ENCODE data around the gene PPP1R1C. TPM values are rescaled to one million over a fixed set of nuclear protein-coding genes. Genes with fewer than 3 reads are reported as not detected.

PPP1R1C gene
- total and polyA plus RNA-seq, 7 donors, result 0.83 to 3.5 (median 3.0) TPM; not detected in 4

GRCh38 chr2:182038576-182038975 is 52.9 kb downstream of the PPP1R1C start:
- DNase-seq, result no peak
- Histone ChIP-seq H3K4me3 (no peak overlapping the region), H3K9me3 (no peaks in the 10 kb centered on the region), H3K4me1 (no peaks in the 10 kb centered on the region), H3K27ac (no peak overlapping the region), H3K36me3 (no peaks in the 10 kb centered on the region), H3K27me3 (no peaks in the 10 kb centered on the region)
- intact Hi-C loops (cut with DNase I), result no loop called here
- WGBS, 2 donors, result 43 to 69% methylated on average over 1 of the region's 1 CpG
- TF ChIP-seq POLR2AphosphoS5 (IDR thresholded peaks at IDR 0.05), result no peak
- TF ChIP-seq POLR2A (IDR thresholded peaks at IDR 0.05), result no peak
- no peak for TF ChIP-seq CTCF (IDR thresholded peaks at IDR 0.05)
- TF ChIP-seq EP300 (IDR thresholded peaks at IDR 0.05), result no peak

- Histone ChIP-seq H3K36me3 (no peaks in the 10 kb centered on the region), H3K27me3 (no peaks in the 10 kb centered on the region), H3K4me1 (no peaks in the 10 kb centered on the region), H3K27ac (no peak overlapping the region), H3K9me3 (no peaks in the 10 kb centered on the region), H3K4me3 (no peak overlapping the region)
- intact Hi-C loops (cut with DNase I), result no loop called here
- TF ChIP-seq EP300 (IDR thresholded peaks at IDR 0.05) (no peak), POLR2AphosphoS5 (IDR thresholded peaks at IDR 0.05) (no peak), CTCF (IDR thresholded peaks at IDR 0.05) (no peak), POLR2A (IDR thresholded peaks at IDR 0.05) (no peak)
- WGBS, 2 donors, result 72 to 83% methylated on average over 1 of the region's 1 CpG
- DNase-seq, result no peak
Observed at GRCh38 chr2:182043021-182043420, 57.4 kb downstream of the PPP1R1C start.

- no peak for TF ChIP-seq EP300 (IDR thresholded peaks at IDR 0.05)
Observed at GRCh38 chr2:182043861-182044260, 58.2 kb downstream of the PPP1R1C start.

GRCh38 chr2:182047544-182047943 is 61.9 kb downstream of the PPP1R1C start:
- intact Hi-C loops (cut with DNase I), result no loop called here
- H3K27ac ChIP-seq, result peak overlapping the region in 1 of 4 donors; percentile 9
- H3K9me3 ChIP-seq, result no peaks in the 10 kb centered on the region
- DNase-seq, result no peak
- no peak for TF ChIP-seq POLR2AphosphoS5 (IDR thresholded peaks at IDR 0.05)
- no peak for TF ChIP-seq POLR2A (IDR thresholded peaks at IDR 0.05)
- no peak for TF ChIP-seq CTCF (IDR thresholded peaks at IDR 0.05)
- TF ChIP-seq EP300 (IDR thresholded peaks at IDR 0.05), result no peak
- H3K4me3 ChIP-seq, result no peak overlapping the region
- no peaks in the 10 kb centered on the region for H3K27me3 ChIP-seq
- H3K36me3 ChIP-seq, result no peaks in the 10 kb centered on the region
- no peaks in the 10 kb centered on the region for H3K4me1 ChIP-seq

More at GRCh38 chr2:182043861-182044260, 58.2 kb downstream of the PPP1R1C start:
- WGBS, 2 donors, result 90 to 94% methylated on average over 4 of the region's 4 CpGs
- Histone ChIP-seq H3K9me3 (no peaks in the 10 kb centered on the region), H3K27ac (no peak overlapping the region), H3K36me3 (no peaks in the 10 kb centered on the region), H3K27me3 (no peaks in the 10 kb centered on the region), H3K4me1 (no peaks in the 10 kb centered on the region), H3K4me3 (no peak overlapping the region)
- intact Hi-C loops (cut with DNase I), result no loop called here
- no peak for DNase-seq

GRCh38 chr2:182048088-182048487 is 62.4 kb downstream of the PPP1R1C start:
- WGBS, 2 donors, result 89 to 92% methylated on average over 2 of the region's 2 CpGs
- no peaks in the 10 kb centered on the region for H3K27me3 ChIP-seq
- no peak for DNase-seq
- no peaks in the 10 kb centered on the region for H3K9me3 ChIP-seq
- H3K36me3 ChIP-seq, result no peaks in the 10 kb centered on the region
- TF ChIP-seq POLR2A (IDR thresholded peaks at IDR 0.05) (no peak), POLR2AphosphoS5 (IDR thresholded peaks at IDR 0.05) (no peak), CTCF (IDR thresholded peaks at IDR 0.05) (no peak), EP300 (IDR thresholded peaks at IDR 0.05) (no peak)
- intact Hi-C loops (cut with DNase I), result no loop called here
- H3K27ac ChIP-seq, result peak overlapping the region in 1 of 4 donors; percentile 9
- H3K4me1 ChIP-seq, result no peaks in the 10 kb centered on the region
- H3K4me3 ChIP-seq, result no peak overlapping the region
